HL-60/S4 (cell line): ENCODE results near the gene MT1A.
"Not testable (repeated sequence)": the region's sequence is repeated elsewhere in the genome, so short reads cannot be mapped to it uniquely, and the experiment has no call there.

Source experiments
- in situ Hi-C: fragments of 300-500 bp; cut with MboI; formaldehyde crosslinking; loops from 2 replicates; pipeline ENCODE4 v1.14.3; 2022; ENCODE audit warnings: low sequenced_read_pairs

MT1A gene

GRCh38 chr16:56649271-56649670, 10.8 kb downstream of the MT1A start:
- in situ Hi-C loops: no loop called here

GRCh38 chr16:56649820-56650219, 11.4 kb downstream of the MT1A start:
- in situ Hi-C loops: no loop called here

GRCh38 chr16:56651586-56651985, 13.1 kb downstream of the MT1A start, which contains the start of gene MT1B:
Gene MT1B, plus strand, starts transcription at chr16:56651886. Its CDS starts 68 bp downstream, at chr16:56651954.
- in situ Hi-C loops: no loop called here

GRCh38 chr16:56652600-56652999, 14.1 kb downstream of the MT1A start:
- in situ Hi-C loops: no loop called here

- in situ Hi-C loops: no loop called here
Measured at GRCh38 chr16:56653218-56653617, 14.8 kb downstream of the MT1A start.

- in situ Hi-C loops: no loop called here
Measured at GRCh38 chr16:56657555-56658326, 19.3 kb downstream of the MT1A start, which contains the start of gene MT1F. Gene MT1F, plus strand, starts transcription at chr16:56657959. Its CDS starts 100 bp downstream, at chr16:56658059.

- in situ Hi-C loops: no loop called here
Measured at GRCh38 chr16:56658327-56658875, 19.9 kb downstream of the MT1A start.

- in situ Hi-C loops: no loop called here
Measured at GRCh38 chr16:56662357-56663354, 24.2 kb downstream of the MT1A start.

- in situ Hi-C loops: no loop called here
Measured at GRCh38 chr16:56664506-56664905, 26.0 kb downstream of the MT1A start.

- in situ Hi-C loops: not testable (repeated sequence)
Measured at GRCh38 chr16:56665286-56666261, 27.1 kb downstream of the MT1A start.

- in situ Hi-C loops: no loop called here
Measured at GRCh38 chr16:56667581-56668571, 29.4 kb downstream of the MT1A start, which contains the start of gene MT1G. Gene MT1G, minus strand, starts transcription at chr16:56668065. Its CDS starts 72 bp downstream, at chr16:56667993.

GRCh38 chr16:56669005-56669839, 30.8 kb downstream of the MT1A start, which contains the start of gene MT1H:
Gene MT1H, plus strand, starts transcription at chr16:56669814. Its CDS starts 71 bp downstream, at chr16:56669885.
- in situ Hi-C loops: no loop called here

GRCh38 chr16:56669840-56670619, 31.6 kb downstream of the MT1A start:
- in situ Hi-C loops: no loop called here

GRCh38 chr16:56670620-56670934, 32.1 kb downstream of the MT1A start:
- in situ Hi-C loops: no loop called here

GRCh38 chr16:56671691-56672090, 33.2 kb downstream of the MT1A start:
- in situ Hi-C loops: not testable (repeated sequence)

GRCh38 chr16:56672171-56672570, 33.7 kb downstream of the MT1A start:
- in situ Hi-C loops: not testable (repeated sequence)
